Posterior vena cava (tissue), 2 donors: ENCODE measurements around the gene ATP6V0D1. TPM values are rescaled to one million over a fixed set of nuclear protein-coding genes. Genes with fewer than 3 reads are reported as not detected.
"Not testable (repeated sequence)": the region's sequence is repeated elsewhere in the genome, so short reads cannot be mapped to it uniquely, and the experiment has no call there.

Experiments used
- DNase-seq: peaks from one replicate; pipeline ENCODE4 v3.0.0-alpha.2; 2020; ENCODE audit warnings: low spot score
- intact Hi-C, 2 donors: fragments of 100-400 bp; cut with DNase I; formaldehyde crosslinking; loops; one replicate each; pipeline versions ENCODE4 v1.14.1 to v1.14.2; 2022 to 2023
- total RNA-seq, 2 donors: library from RNA; stranded (reverse); fragmentation: NEBNext Ultra II Directional; extraction: Animal tissue kit (Norgen Biotek cat#: 25700); gene quantifications; one replicate each; pipeline ENCODE4 v1.2.1, GENCODE V29; 2021
- donor health status: DM: yes; HTN: yes; CAD: no.
- donor health status: DM: yes; HTN: yes; CAD: no.

The ATP6V0D1 gene
- total RNA-seq, 2 donors from 2014 or later, result 56.7 to 73.4 TPM

DNA sequence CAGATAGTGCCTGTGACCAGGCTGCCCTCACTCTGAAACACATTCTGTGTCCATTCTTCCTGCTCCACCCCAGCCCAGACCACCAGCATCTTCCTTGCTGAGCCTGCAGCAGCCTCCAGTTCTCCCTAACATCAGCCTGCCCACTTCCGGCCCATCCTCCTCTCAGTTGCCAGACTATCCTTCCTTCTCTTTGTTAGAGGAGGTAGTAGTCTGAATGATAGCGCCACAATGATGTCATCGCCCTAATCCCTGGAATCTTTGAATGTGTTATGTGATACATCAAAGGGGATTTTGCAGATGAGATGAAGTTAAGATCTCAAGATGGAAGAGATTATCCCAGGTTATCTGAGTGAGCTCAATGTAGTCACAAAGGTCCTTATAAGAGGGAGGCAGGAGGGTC, 61.5 kb downstream of the ATP6V0D1 start:
- intact Hi-C loops, result no loop called here
- DNase-seq, result no peak

DNA sequence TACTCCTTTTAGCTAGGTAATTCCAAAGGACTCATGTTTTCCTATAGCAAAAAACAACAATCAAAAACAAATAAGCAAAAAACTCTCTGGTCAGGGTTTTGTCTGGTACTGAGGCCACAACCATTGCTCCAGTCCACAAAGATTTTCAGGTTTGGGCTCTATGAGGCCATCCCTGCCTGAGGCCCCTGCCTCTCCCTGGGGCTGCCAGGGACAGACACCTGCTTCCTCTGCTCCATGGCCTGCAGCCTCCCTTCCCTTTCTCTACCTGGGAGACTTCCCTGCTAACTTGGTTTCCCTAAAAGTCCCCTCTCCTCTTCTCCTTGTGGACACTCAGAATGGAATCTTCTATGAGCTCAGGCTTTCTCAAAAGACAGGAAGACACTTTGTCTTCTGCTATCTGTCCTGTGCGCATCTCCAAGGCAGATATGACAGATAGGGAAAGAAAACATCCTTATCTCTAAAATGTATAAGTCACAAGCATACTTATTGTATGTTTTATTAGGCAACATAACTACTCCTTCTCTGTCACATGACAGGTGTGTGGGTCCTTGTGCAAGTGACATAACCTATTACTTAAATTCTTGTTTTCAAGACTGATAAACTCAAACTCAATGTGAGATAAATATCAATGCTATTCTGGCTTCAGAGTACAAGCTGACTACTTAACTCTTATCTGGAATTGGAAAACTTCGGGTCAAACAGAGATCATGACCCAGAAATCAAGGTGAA, 63.5 kb downstream of the ATP6V0D1 start:
- intact Hi-C loops, result no loop called here
- DNase-seq, result no peak

DNA sequence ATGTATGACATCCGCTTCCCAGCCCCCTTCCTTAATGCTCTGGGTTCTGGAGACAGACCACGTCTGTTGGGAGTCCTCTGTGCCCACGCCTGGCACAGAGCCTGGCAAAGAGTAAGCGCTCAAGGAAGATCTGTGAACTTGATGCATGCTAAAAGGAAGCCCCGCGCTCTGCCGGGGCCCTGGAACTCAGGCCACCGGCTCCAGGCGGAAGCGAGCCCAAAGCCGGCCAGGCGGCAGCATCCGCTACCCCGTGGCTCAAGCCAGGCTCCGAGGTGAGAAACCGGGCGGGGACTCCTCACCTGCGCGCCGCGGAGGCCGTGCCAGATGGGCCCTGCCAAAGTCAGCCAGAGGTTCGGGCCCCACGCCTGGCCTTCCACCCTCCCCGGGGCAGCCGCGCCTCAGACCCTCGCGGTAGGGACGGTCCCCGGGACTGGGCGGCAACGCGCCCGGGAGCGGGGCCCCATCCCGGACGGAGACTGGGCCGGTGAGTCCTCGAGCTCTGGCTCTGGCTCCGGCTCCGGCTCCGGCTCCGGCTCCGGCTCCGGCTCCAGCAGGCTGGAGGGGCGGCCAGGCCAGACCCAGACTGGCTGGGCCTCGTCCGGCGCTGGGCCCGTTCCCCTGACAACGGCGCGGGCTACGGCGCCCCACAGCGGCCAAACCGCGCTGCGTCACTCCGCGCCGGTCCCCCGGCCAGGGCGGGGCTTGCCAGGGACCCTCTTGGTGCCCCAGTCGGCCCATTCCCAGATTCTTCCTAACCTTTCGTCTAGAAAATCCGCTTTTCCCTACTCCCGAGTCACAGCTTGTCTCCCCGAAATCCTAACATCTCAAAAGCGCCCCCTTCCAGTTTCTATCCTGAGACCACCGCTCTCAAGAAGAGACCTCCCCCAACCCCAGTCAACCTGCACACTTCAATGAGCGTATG, 64.8 kb downstream of the ATP6V0D1 start, which contains the start of gene ZDHHC1:
Gene ZDHHC1, minus strand, starts transcription at position 606 of the 922 bp plus-strand sequence. CDS start 8,702 bp downstream, outside the sequence.
- intact Hi-C loops, result no loop called here

DNA sequence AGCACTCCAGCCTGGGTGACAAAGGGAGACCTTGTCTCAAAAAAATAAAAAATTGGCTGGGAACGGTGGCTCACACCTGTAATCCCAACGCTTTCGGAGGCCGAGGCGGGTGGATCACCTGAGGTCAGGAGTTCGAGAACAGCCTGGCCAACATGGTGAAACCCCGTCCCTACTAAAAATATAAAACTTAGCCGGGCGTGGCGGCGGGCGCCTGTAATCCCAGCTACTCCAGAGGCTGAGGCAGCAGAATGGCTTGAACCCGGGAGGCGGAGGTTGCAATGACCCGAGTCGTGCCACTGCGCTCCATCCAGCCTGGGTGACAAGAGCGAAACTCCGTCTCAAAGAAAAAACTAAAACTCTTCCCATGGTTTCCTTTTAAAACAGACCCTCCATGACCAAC, 65.5 kb downstream of the ATP6V0D1 start:
- intact Hi-C loops, result not testable (repeated sequence)

More for the DNA sequence above, 64.8 kb downstream of the ATP6V0D1 start, which contains the start of gene ZDHHC1:
- peak; percentile 92 for DNase-seq

DNA sequence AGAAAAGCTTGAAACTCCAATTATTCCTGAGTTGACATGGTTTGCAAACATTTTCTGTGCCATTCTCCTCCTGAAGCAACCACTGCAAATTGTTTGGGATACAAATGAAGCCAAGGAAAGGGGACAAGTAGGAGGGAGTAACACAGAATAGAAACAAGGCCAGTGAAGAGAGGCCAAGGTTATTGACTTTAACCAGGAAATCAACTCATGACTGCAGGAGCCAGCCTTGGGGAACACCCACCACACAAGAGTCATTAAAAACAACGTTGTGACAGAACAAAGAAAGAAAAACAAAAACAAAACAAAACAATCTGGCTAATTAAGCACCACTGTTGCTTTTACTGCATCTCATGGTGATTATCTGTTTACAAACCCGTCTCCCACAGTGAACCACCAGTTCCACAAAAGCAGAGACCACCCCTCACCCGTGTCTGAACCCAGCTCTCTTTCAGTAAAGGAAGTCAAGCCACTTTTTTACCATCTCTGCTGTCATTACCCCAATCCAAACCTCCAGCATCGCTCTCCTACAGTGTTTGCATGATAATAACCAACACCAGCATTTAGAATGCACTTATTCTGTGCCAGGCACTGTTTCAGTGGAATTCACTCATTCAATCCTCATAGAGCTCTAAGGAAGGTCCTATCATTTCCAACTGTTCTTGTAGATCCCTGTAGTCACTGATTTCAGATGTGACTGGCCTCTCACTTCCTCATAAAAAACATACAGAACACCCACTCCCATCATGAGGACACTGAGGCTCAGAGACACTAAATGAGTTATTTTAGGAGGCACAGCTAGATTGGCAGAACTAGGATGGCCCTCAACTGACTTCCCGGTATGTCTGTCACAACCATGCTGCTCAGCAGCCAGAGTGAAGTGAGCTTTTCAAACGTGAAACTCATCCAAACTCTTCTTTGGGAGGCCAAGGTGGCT, 66.7 kb downstream of the ATP6V0D1 start:
- intact Hi-C loops, result no loop called here

More for the DNA sequence above, 65.5 kb downstream of the ATP6V0D1 start:
- not testable (repeated sequence) for DNase-seq

DNA sequence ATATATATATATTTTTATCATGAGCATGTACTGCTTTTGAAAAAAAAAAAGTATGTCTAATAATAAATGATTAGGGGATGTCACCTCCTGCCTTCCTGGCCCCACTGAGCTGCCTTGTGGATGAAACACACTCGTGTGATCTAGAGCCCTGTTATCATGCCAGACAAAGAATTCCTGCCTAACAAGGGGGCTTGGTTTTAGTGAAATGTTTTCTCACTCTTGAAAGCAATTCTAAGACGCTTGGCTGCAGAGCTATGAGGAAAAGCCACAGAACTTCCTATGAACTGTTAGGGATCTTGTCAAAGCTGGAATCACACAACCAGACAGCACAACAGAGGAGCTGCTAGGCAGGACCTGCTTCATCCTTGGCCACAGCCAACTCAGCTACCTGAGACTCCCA, 68.7 kb downstream of the ATP6V0D1 start:
- no peak for DNase-seq
- intact Hi-C loops, result no loop called here

More for the DNA sequence above, 66.7 kb downstream of the ATP6V0D1 start:
- DNase-seq, result no peak

DNA sequence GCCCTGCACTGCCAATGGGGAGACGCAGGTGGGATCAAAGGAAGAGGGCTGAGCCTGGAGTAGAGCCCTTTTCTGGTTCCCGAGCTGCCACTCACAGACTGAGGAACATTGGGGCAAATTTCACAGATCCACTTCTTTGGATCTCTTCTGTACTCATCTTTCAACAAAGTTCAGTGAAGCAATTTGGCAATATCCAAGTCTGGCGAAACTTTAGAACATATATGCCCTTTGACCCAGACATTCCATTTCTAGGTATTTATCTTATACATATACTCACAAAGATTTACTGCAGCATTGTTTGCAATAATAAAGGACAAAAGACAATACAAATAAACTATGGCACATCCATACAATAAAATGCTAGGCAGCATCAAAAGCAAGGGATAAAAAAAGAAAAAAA, 69.6 kb downstream of the ATP6V0D1 start:
- intact Hi-C loops, result no loop called here
- no peak for DNase-seq

DNA sequence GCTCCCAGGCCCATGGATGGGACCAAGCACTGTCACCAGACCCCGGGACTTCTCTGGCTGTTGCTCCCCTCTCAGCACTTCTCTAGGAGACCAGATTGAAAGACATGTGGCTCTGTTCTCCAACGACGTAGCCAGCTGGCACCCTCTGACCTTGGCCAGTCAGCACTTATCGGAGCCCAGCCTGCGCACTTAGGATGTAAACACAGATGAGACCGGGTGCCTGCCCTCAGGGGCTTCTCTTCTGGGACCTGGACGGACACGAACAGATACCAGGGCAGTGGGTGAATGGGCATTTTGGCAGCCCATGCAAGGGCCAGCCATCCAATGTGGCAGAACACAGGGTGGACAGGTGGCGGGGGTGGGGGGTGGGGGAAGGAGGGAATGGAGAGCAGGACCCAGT, 71.3 kb downstream of the ATP6V0D1 start:
- DNase-seq, result no peak
- intact Hi-C loops, result no loop called here

DNA sequence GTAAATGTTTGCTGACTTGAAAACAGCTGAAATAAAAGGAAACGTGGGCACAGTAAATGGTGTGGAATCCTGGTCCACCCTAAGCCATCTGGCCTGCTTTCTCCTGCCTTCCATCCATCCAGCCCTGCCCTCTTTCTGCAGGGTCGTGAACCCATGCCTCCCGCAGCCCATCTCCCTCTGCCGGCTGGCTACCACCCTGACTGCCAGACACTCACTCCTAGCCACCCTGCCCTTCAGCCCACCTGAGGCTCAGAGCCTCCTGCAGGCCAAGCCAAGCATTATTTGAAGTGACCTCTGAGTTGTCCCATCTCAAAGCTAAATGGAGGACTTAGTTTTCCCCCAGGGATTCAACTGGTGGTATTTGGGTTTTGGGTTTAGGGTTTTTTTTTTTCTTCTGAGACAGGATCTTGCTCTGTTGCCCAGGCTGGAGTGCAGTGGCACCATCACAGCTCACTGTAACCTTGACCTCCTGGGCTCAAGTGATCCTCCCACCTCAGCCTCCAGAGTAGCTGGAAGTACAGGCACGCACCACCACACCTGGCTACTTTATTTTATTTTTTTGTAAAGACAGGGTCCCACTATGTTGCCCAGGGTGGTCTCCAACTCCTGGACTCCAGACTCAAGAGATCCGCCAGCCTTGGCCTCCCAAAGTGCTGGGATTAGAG, 73.0 kb downstream of the ATP6V0D1 start:
- intact Hi-C loops, result no loop called here
- DNase-seq, result no peak

DNA sequence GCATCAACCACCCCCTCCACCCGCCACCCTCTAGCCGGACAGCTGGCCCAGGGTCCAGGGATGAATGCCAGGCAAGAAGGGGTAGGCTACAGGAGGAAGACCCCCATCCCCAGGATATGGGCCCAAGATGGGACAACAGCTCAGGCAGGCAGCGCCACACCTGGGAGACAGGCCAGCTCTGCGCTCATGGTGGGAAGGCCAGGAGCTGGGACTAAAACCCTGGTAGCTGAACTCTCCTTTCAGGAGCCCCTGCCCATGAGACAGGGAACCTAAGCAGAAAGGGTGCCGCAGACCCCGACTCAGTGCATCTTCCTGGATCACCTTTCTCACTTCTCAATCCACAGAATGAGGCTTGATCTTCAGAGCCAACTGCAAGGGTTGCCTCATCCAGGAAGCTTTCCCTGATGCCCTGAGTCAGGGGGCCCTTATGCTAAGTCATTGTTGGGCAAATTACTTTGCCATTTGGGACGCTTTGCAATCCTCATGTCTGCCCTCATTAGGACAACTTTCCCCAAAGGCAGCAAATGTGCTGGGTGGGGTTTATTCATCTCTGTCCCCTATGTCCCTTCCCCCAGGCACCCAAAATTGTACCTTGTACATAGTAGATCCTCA, 73.7 kb downstream of the ATP6V0D1 start:
- DNase-seq, result no peak
- intact Hi-C loops, result no loop called here

DNA sequence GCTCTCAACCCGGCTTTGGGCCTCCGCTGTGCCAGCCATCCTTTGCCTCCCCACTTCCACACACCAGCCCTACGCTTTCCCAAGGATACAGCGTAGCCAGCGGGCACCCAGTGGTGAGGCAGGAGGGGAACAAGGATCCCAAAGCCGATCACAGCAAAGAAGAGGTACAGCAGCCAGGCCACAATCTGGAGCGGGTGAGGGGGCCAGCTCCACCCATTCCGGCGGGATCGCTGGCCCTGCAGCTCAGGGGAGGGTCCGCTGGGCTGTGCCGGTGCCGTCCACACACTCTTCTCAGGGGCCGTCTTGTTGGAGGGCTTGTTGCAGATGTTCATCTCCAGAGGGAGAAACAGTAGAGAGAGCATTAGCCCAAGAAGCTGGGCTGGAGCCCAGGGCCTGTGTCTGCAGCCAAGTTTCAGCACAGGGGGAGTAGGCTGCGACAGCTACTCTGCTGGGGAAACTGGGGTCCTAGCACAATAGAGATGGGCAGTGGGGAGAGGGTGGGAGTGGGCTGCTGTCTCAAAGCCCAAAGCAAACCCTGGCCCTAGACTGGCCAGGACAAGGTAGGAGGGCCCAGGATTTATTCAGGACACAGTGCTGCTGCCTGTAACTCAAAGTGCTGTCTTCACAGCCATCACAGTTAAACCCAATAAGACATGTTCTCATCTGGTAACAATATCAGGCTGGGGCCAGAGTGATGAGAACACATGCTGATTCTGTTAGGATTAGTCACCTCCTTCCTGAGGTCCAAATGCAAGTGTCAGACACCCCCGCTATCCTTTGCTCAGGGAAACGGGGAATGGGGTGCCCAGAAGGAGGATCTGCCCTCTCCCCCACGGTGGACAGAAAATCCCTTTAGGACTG, 74.6 kb downstream of the ATP6V0D1 start:
- peak; percentile 89 for DNase-seq
- intact Hi-C loops, result no loop called here

DNA sequence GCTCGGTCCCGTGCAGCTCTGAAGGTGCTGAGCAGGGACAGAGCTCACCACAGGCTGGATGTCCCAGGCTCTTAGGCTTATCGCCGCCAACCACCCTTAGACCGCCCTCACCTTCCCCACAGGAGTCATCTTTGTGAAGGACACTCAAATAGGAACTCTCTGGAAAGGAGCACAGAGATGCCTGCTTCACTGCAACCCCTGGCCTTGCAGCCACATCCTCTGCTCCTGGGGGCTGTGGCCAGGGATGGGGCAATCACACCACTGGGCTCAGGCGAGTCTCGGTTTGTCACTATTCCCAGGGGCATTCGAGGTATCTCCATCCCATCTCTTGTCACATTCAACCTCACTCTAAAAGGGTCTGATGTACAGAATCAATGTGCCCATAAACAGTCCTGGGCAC, 75.6 kb downstream of the ATP6V0D1 start:
- no peak for DNase-seq
- intact Hi-C loops, result no loop called here

DNA sequence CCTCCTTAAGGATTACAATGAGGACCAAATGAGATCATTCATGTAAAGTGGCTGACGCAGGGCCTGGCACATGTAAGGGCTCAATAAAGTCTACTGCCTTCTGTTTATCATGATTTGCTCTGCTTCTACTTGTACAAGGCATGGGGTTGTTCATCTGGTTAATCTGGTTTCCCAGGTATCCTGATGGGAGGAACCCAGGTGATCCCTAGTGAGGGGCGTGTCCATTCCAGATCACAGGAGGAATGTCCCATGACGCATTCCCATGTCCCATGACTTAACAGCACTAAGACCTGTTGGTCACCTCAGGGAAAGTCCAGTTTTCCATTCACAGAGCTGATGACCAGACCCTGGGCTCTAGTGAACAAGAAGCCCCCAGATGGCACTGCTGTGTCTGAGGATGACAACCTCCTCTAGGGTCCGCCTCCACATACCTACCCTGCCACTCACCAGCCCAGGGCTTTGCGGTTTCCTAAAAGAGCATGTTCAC, 76.2 kb downstream of the ATP6V0D1 start:
- no peak for DNase-seq

DNA sequence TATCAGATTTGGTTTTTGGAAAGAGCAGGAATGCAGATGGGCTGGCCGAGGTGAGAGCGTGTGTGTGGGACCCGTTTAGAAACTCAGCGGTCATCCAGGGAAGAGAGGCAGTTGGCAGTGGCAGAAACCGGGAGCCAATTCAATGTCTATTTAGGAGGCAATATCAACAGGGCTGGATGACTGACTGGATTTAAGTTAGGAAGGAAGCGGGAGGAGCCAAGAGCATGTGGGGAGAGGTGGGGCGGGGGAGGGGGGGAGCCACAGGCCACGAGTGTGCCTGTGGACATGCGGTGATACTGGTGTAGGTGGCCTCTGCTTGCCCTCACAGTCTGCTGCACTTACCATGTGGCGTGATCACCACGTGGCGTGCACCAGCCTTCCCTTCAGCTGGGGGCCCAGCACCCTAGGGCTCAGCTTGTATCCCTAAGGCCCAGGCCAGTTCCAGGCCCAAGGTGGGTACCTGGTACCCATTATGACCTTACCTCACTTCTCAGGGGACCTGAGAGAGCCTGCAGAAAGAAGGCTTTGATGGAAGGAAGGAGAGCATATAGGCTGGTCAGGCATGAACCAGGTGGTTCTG, 76.9 kb downstream of the ATP6V0D1 start:
- intact Hi-C loops, result no loop called here
- DNase-seq, result peak; percentile 37

More for the DNA sequence above, 76.2 kb downstream of the ATP6V0D1 start:
- intact Hi-C loops, result no loop called here

DNA sequence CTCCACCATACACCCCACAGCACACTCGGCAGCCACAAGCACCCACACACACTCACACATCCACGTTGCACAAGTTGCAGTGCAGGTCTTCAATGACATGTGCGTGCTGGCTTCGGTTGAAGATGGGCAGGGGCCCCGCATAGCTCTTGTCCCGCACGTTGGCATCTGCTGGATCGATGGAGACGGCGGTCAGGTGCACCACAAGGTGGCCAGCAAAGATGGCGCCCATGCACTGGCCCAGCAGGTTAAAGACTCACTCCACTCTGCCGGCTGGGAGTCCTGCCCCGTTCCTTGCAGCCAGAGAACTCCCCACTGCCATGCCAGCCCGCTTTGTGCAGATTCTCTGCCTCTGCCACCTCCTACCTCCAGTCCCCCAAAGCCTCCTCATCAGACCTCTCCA, 80.1 kb downstream of the ATP6V0D1 start:
- no peak for DNase-seq
- intact Hi-C loops, result no loop called here

DNA sequence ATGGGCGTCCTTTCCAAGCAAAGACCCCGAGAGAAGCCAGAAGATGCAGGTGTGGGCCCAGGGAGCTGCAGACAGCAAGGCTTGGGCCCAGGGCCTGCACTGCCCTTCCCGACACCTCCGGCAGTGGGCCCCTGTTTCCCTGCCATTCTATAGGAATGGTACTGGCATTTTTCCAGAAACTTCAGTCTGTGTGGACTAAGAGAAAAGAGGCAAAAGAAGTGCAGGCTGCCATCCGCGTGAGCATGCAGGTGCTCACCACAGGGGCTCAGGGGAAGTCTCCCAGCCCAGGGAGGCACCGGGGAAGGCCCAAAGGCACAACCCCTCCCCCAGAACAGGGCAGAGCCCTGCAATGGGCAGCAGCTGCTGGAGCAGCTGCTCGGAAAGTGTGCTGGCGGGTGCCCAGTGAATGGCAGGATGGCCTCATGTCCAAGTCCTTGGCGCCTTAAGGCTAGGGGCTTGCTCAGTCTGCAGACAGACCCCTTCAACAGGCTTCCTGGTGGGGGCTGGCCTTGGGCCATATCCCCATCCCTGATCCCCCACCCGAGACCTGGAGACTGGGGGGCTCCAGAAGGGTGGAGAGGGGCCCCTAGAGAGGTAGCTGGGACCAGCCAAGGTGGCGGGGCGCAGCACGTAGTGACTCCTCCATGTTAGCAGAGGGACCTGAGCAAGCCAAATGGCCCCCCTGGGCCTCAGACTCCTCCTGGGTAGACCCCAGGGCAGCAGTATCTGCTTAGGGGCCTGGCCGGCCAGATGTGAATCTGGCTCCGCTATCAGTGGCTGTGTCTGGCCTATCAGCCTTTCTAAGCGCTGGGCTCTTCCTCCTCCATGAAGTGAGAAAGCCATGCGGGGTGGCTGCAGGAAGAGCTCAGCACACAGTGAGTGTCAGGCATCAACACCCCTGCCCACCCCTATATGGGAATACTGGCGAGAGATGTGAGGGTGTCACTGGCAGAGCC, 80.9 kb downstream of the ATP6V0D1 start:
- intact Hi-C loops, result no loop called here
- DNase-seq, result peak; percentile 53
